Large intestine (tissue), 12 donors: ENCODE results near the gene NCAPG2. TPM values are rescaled to one million over a fixed set of nuclear protein-coding genes. Genes with fewer than 3 reads are reported as not detected.

Experiments used
- DNase-seq, 2 donors: peaks; one replicate each; pipeline versions ENCODE4 v3.0.0 to v3.0.0-alpha.2; 2013
- H3K27ac ChIP-seq: one replicate; pipeline ENCODE4 v1.5.1; 2013; ENCODE audit warnings: low read length
- H3K27me3 ChIP-seq: 2 replicates; pipeline ENCODE4 v1.6.1; 2013; ENCODE audit warnings: low read length; ENCODE audit not compliant: control insufficient read depth, insufficient read depth
- H3K36me3 ChIP-seq: 2 replicates; pipeline ENCODE4 v1.6.1; 2013; ENCODE audit warnings: low read length; ENCODE audit not compliant: control insufficient read depth, insufficient read depth
- H3K4me1 ChIP-seq: one replicate; pipeline ENCODE4 v1.6.1; 2013; ENCODE audit warnings: low read length; ENCODE audit not compliant: control insufficient read depth, insufficient read depth
- H3K4me3 ChIP-seq: one replicate; pipeline ENCODE4 v1.5.1; 2013; ENCODE audit warnings: low read length
- H3K9me3 ChIP-seq: one replicate; pipeline ENCODE4 v1.6.1; 2013; ENCODE audit warnings: mild to moderate bottlenecking, low read depth, low read length, moderate library complexity; ENCODE audit not compliant: control insufficient read depth
- WGBS: methylation state at CpG from one replicate; pipeline ENCODE4 v1.1.5; 2013; ENCODE audit warnings: low lambda C conversion rate; ENCODE audit not compliant: insufficient coverage; 5-methylcytosine and 5-hydroxymethylcytosine counted together
- long read RNA-seq, 11 donors: transcript quantifications; one replicate each; lab custom pipeline, GENCODE V29; 2026
- polyA plus RNA-seq: library from polyadenylated mRNA; unstranded; fragments of 120-200 nt; gene quantifications from one replicate; pipeline ENCODE4 v1.2.1, GENCODE V29; 2013

NCAPG2 gene
- polyA plus RNA-seq, result 12.5 TPM
- long read RNA-seq, donor 1, result 0 reads
- long read RNA-seq, donor 2, partial matches to known transcripts, result 0 of 1 reads
- long read RNA-seq, donor 2, other reads (novel, unspliced or antisense), result 0 of 1 reads
- long read RNA-seq, donor 3, partial matches to known transcripts, result 0 of 2 reads
- long read RNA-seq, donor 3, other reads (novel, unspliced or antisense), result 0 of 2 reads
- long read RNA-seq, donor 4, result 0 reads
- long read RNA-seq, donor 5, partial matches to known transcripts, result 0 of 1 reads
- long read RNA-seq, donor 5, other reads (novel, unspliced or antisense), result 0 of 1 reads
- long read RNA-seq, donor 6, result 0 reads
- long read RNA-seq, donor 7, result 0 reads
- long read RNA-seq, donor 8, partial matches to known transcripts, result 0 of 1 reads
- long read RNA-seq, donor 8, other reads (novel, unspliced or antisense), result 0 of 1 reads
- long read RNA-seq, donor 9, result 0 reads
- long read RNA-seq, donor 10, result 0 reads
- long read RNA-seq, donor 11, result 0 reads

GRCh38 chr7:158704524-158705233 lies at the start of gene NCAPG2:
NCAPG2 (minus strand) TSS chr7:158704804; CDS start chr7:158701899, 2,905 bp downstream.
- no peaks in the 10 kb centered on the region for H3K27me3 ChIP-seq
- DNase-seq, result peak; percentile 99
- peak within 1 kb of the TSS; percentile 98 for H3K4me3 ChIP-seq
- no CpG with 5 or more reads among the region's 78 CpGs for WGBS
- no peaks in the 10 kb centered on the region for H3K36me3 ChIP-seq
- peak within 1 kb of the TSS; percentile 92 for H3K27ac ChIP-seq
- H3K9me3 ChIP-seq, result peaks cover 5% of the 10 kb centered on the region
- no peaks in the 10 kb centered on the region for H3K4me1 ChIP-seq

GRCh38 chr7:158753900-158754299 lies 49.3 kb upstream of the NCAPG2 start:
- Histone ChIP-seq H3K36me3 (peaks cover 40% of the 10 kb centered on the region), H3K27ac (no peak overlapping the region), H3K9me3 (no peaks in the 10 kb centered on the region), H3K4me1 (no peaks in the 10 kb centered on the region), H3K4me3 (no peak overlapping the region), H3K27me3 (no peaks in the 10 kb centered on the region)
- no peak for DNase-seq
- WGBS, result 100% methylated on average over 1 of the region's 5 CpGs

- Histone ChIP-seq H3K27ac (no peak overlapping the region), H3K27me3 (no peaks in the 10 kb centered on the region), H3K4me1 (no peaks in the 10 kb centered on the region), H3K4me3 (no peak overlapping the region), H3K36me3 (peaks cover 31% of the 10 kb centered on the region), H3K9me3 (no peaks in the 10 kb centered on the region)
- WGBS, result no CpG with 5 or more reads among the region's 3 CpGs
- DNase-seq, result no peak
These were observed 47.1 kb upstream of the NCAPG2 start for GRCh38 chr7:158751751-158752150.

DNA sequence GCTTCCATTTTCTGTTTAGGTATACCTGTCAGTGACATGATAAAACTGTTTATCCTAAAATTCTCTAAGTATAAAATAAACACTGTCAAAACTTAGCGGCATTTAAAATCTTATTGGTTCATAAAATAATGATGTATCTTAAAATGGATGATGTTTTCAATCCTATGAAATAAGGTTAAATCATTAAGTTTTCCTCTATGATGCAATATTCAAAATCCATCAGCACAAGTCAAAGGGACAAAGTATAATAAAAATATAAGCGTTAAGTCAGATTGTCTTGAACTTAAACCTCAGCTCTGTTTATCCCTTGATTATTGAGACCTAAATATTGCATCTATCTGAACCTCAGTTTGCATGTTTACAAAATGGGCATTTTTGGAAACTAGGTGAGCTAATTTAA lies 46.6 kb upstream of the NCAPG2 start:
- no peaks in the 10 kb centered on the region for H3K27me3 ChIP-seq
- H3K27ac ChIP-seq, result no peak overlapping the region
- no peaks in the 10 kb centered on the region for H3K4me1 ChIP-seq
- DNase-seq, result no peak
- peaks cover 34% of the 10 kb centered on the region for H3K36me3 ChIP-seq
- H3K9me3 ChIP-seq, result no peaks in the 10 kb centered on the region
- WGBS, result 100% methylated on average over 1 of the region's 2 CpGs
- no peak overlapping the region for H3K4me3 ChIP-seq

GRCh38 chr7:158750702-158751101 lies 46.1 kb upstream of the NCAPG2 start:
- H3K27me3 ChIP-seq, result no peaks in the 10 kb centered on the region
- no peak overlapping the region for H3K27ac ChIP-seq
- H3K4me1 ChIP-seq, result no peaks in the 10 kb centered on the region
- no peak overlapping the region for H3K4me3 ChIP-seq
- H3K36me3 ChIP-seq, result peaks cover 35% of the 10 kb centered on the region
- no peak for DNase-seq
- H3K9me3 ChIP-seq, result no peaks in the 10 kb centered on the region
- no CpG with 5 or more reads among the region's 3 CpGs for WGBS

DNA sequence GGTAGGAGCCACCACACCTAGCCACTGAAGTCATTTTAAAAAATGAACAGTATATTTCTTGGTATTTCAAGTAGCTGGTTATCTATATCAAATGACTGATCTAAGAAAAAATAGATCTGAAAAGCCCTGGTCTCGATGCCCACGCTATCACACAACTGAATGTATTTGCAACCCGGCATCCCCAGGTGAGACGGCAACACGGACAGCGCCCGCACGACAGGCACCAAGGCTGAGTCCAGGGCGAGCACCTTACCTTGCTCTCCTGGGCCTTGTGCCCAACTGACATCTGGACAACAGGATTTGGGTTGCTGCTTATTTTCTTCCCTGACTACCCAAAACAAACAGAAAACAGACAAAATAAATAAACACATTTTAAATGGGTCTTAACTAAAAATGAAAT lies 44.8 kb upstream of the NCAPG2 start:
- whole genome bisulfite sequencing, result no CpG with 5 or more reads among the region's 9 CpGs
- Histone ChIP-seq H3K9me3 (no peaks in the 10 kb centered on the region), H3K36me3 (peaks cover 30% of the 10 kb centered on the region), H3K27ac (no peak overlapping the region), H3K4me1 (no peaks in the 10 kb centered on the region), H3K27me3 (no peaks in the 10 kb centered on the region), H3K4me3 (no peak overlapping the region)
- no peak for DNase-seq

DNA sequence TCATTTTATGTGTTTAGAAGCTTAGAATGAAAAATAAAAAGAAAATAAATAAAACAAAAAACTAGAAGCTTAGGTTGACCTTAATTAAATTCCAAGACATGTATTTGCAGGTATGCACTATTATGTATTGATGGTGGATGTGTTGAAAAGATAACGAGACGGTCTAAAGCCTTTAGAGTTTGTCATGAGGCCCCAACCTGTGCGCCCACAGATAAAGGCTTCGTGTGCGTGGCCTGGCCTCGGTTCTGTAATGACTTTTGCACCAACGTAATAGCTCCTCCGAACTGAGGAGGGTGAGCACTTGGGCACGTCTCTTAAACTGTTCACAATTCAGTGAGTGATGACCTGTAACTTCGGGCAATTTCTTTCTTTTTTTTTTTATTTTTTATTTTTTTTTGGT lies 43.7 kb upstream of the NCAPG2 start:
- no peak for DNase-seq
- H3K27ac ChIP-seq, result no peak overlapping the region
- H3K4me3 ChIP-seq, result no peak overlapping the region
- no peaks in the 10 kb centered on the region for H3K4me1 ChIP-seq
- peaks cover 29% of the 10 kb centered on the region for H3K36me3 ChIP-seq
- 100% methylated on average over 2 of the region's 10 CpGs for WGBS
- no peaks in the 10 kb centered on the region for H3K27me3 ChIP-seq
- H3K9me3 ChIP-seq, result no peaks in the 10 kb centered on the region

DNA sequence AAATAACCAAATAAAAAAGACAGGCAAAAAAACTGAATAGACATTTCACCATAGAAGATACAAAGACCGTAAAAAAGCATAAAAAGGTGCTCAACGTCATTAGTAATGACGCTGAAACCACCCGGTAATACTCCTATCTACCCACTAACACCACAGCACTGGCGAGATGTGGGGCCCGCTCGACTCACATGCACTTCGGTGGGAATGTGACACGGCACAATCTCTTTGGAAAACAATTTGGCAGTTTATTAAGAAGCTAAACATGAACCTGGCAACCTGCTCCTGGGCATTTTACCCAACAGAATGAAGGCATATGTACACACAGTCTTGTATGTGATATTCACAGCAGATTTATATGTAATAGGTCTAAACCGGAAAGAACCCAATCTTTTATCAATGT lies 42.8 kb upstream of the NCAPG2 start:
- H3K4me1 ChIP-seq, result no peaks in the 10 kb centered on the region
- no peak for DNase-seq
- no peaks in the 10 kb centered on the region for H3K9me3 ChIP-seq
- H3K27ac ChIP-seq, result no peak overlapping the region
- H3K36me3 ChIP-seq, result peaks cover 37% of the 10 kb centered on the region
- 100% methylated on average over 1 of the region's 10 CpGs for WGBS
- no peak overlapping the region for H3K4me3 ChIP-seq
- H3K27me3 ChIP-seq, result no peaks in the 10 kb centered on the region

DNA sequence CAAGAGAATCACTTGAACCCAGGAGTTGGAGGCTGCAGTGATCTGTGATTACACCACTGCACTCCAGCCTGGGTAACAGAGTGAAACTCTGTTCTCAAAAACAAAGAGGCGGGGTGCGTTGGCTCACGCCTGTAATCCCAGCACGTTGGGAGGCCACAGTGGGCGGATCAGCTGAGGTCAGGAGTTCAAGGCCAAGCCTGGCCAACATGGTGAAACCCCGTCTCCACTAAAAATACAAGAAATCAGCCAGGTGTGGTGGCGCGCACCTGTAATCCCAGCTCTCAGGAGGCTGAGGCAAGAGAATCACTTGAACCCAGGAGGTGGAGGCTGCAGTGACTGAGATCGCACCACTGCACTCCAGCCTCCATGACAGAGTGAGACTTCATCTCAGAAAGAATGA lies 42.4 kb upstream of the NCAPG2 start:
- Histone ChIP-seq H3K4me1 (no peaks in the 10 kb centered on the region), H3K9me3 (no peaks in the 10 kb centered on the region), H3K36me3 (peaks cover 41% of the 10 kb centered on the region), H3K27me3 (no peaks in the 10 kb centered on the region), H3K4me3 (no peak overlapping the region), H3K27ac (no peak overlapping the region)
- WGBS, result no CpG with 5 or more reads among the region's 9 CpGs
- no peak for DNase-seq

DNA sequence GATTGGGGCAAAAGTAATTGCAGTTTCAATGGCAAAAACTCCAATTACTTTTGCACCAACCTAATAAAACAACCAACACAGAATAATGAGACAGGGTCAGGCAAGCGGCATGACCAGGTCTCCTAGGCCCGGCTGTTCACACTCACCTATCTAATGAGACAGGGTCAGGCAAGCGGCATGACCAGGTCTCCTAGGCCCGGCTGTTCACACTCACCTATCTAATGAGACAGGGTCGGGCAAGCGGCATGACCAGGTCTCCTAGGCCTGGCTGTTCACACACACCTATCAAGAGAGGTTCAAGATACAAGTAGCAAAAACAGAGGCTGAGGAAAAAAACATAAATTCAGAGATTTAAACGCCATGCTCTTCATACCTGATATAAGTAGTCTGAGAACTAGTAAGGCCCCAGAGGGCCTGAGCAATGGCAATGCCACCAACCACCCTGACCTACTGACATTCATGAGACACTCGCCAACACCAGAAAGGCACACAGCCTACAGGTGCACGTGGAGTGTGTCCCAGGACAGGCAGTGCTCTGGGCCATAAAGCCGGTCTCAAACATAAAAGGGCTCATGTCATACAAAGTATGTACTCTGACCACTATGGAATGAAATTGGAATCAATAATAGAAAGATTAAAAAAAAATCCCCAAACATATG lies 40.6 kb upstream of the NCAPG2 start:
- DNase-seq, result no peak
- Histone ChIP-seq H3K36me3 (peaks cover 54% of the 10 kb centered on the region), H3K4me3 (no peak overlapping the region), H3K4me1 (no peaks in the 10 kb centered on the region), H3K27me3 (no peaks in the 10 kb centered on the region), H3K9me3 (no peaks in the 10 kb centered on the region), H3K27ac (no peak overlapping the region)
- no CpG with 5 or more reads among the region's 10 CpGs for WGBS
